Immature natural killer cell (primary cell): ENCODE results near the gene MOSPD3. TPM values are rescaled to one million over a fixed set of nuclear protein-coding genes. Genes with fewer than 3 reads are reported as not detected.
A peak's percentile ranks its signal among the peaks of the same experiment; 100 is the strongest.

Experiments used
- DNase-seq, 3 donors: peaks; one replicate each; pipeline ENCODE4 v3.0.0; 2022; ENCODE audit warnings: mixed read lengths in 1 of 3
- H3K27ac Mint-ChIP-seq, 6 donors: one replicate each; pipeline ENCODE4 v1.8.0; 2020; ENCODE audit warnings: mixed read lengths in 6 of 6, mild to moderate bottlenecking in 5 of 6, inconsistent platforms in 4 of 6, moderate library complexity in 3 of 6
- H3K27me3 Mint-ChIP-seq, 3 donors: one replicate each; pipeline ENCODE4 v1.8.0; 2020 to 2021; ENCODE audit warnings: low read depth in 3 of 3, mild to moderate bottlenecking in 3 of 3, mixed read lengths in 3 of 3, moderate library complexity in 3 of 3, inconsistent platforms in 1 of 3
- H3K36me3 Mint-ChIP-seq, 3 donors: one replicate each; pipeline ENCODE4 v1.8.0; 2020; ENCODE audit warnings: mixed read lengths in 3 of 3, inconsistent platforms in 2 of 3, mild to moderate bottlenecking in 2 of 3
- H3K4me1 Mint-ChIP-seq, 2 donors: one replicate each; pipeline ENCODE4 v1.8.0; 2020; ENCODE audit warnings: inconsistent platforms in 2 of 2, mild to moderate bottlenecking in 2 of 2, mixed read lengths in 2 of 2, moderate library complexity in 1 of 2
- H3K4me3 Mint-ChIP-seq, 5 donors: one replicate each; pipeline ENCODE4 v1.8.0; 2020; ENCODE audit warnings: mild to moderate bottlenecking in 5 of 5, mixed read lengths in 5 of 5, inconsistent platforms in 3 of 5, moderate library complexity in 3 of 5
- H3K9me3 Mint-ChIP-seq, 6 donors: one replicate each; pipeline ENCODE4 v1.8.0; 2020; ENCODE audit warnings: mild to moderate bottlenecking in 6 of 6, mixed read lengths in 6 of 6, inconsistent platforms in 4 of 6, moderate library complexity in 3 of 6
- polyA plus RNA-seq, 3 donors: library from polyadenylated mRNA; unstranded; fragments of 300-500 nt; fragmentation: Illumina TruSeq; gene quantifications; one replicate each; pipeline ENCODE4 v1.2.3, GENCODE V29; 2021

Gene MOSPD3
- polyA plus RNA-seq, 3 donors from 2014 or later = 23.2 to 29.3 (median 27.0) TPM

DNA sequence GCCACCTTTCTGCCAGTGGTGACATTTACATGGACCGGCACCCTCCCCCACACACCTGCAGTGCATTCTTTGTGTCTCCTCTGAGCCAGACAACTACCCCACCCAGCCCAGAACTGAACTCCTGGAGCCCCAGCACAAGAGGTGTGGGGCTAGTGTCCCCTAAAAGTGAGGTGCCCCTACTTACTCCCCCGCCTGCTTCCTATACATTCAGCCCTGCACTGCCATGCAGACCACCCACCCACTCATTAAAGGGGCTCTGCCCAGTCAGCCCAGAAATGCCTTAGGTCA is 40.6 kb upstream of the MOSPD3 start:
- H3K4me1 Mint-ChIP-seq = peaks cover 21 to 33% of the 10 kb centered on the region in 2 donors
- peaks cover 0 to 3% (median 0%) of the 10 kb centered on the region in 3 donors for H3K36me3 Mint-ChIP-seq
- H3K9me3 Mint-ChIP-seq = no peaks in the 10 kb centered on the region
- H3K4me3 Mint-ChIP-seq = peak overlapping the region in 2 of 5 donors; percentile 18 to 30
- H3K27me3 Mint-ChIP-seq = peaks cover 2 to 28% (median 10%) of the 10 kb centered on the region in 3 donors
- H3K27ac Mint-ChIP-seq = peak overlapping the region in 1 of 6 donors; percentile 28
- no peak for DNase-seq

DNA sequence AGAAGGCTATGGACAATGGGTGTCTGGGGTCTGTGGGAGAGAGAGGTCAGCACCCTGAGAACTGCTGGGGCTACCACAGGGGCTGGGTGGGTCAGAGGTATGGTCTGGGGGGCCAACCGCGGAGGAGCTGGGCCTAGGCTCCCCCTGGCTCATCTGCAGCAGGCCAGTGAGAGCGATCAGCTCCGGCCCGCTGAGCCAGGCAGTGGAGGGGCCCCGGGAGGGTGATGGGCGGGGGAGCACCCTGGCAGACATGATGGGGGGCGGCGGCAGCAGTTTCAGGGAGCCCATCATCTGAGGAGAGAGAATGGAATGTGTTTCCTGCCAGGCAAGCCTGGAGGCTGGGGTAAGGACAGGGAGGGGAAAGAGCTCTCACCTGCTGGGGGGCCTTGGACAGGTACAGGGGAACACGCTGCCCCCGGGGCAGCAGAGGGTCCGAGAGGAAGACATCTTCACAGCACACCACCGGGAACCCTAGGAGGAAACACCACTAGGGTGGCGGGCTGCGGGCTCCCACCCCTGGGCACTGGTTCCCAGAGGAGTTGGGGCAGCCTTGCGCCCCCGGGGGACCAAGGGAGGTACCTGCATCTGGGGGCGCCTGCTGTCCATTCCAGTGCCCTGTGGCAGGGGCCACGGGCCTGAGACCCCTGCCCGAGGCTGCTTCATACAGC is 39.9 kb upstream of the MOSPD3 start:
- H3K4me1 Mint-ChIP-seq = peaks cover 20 to 33% of the 10 kb centered on the region in 2 donors
- H3K27ac Mint-ChIP-seq = no peak overlapping the region
- peak overlapping the region in 1 of 5 donors; percentile 18 for H3K4me3 Mint-ChIP-seq
- H3K36me3 Mint-ChIP-seq = peaks cover 0 to 3% (median 0%) of the 10 kb centered on the region in 3 donors
- DNase-seq = no peak
- H3K27me3 Mint-ChIP-seq = peaks cover 2 to 28% (median 10%) of the 10 kb centered on the region in 3 donors
- no peaks in the 10 kb centered on the region for H3K9me3 Mint-ChIP-seq

DNA sequence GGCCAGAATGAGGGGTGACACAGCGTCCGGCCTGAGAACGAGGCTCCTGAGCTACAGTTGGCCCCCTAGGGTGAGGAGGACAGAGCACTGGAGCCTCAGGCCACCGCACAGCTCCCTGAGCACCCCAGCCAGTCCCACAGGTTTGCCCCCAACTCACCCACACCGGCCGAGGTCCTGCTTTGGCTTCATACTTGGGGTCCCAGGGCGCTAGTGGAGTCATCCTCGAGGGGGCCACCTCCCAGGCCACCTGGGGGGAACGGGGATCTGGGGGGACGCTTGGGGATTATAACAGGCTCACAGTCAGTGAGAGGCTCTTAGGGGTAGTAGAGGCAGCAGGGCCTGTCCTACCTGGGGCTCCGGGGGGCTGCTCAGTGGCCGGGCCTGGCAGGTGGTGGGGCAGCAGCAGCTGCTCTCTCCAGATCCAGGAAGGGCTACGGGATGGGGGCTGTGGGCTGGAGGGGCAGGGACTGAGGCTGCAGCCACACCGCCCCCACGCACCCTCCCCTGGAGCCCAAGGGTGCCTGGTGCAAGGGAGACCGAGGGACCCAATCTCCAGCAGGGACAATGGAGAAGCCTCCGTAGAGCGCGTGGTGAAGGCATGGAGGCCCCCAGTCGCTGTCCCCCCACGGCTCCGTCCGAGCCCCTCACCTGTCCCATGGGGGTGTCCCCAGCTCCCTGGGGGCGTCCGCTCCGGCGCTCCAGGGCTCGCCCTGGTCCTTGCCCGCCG is 39.2 kb upstream of the MOSPD3 start:
- Mint-ChIP-seq H3K4me1 (peaks cover 13 to 26% of the 10 kb centered on the region in 2 donors), H3K27ac (no peak overlapping the region), H3K9me3 (no peaks in the 10 kb centered on the region), H3K4me3 (no peak overlapping the region), H3K36me3 (peaks cover 0 to 3% (median 0%) of the 10 kb centered on the region in 3 donors), H3K27me3 (peaks cover 2 to 26% (median 10%) of the 10 kb centered on the region in 3 donors)
- DNase-seq = no peak

DNA sequence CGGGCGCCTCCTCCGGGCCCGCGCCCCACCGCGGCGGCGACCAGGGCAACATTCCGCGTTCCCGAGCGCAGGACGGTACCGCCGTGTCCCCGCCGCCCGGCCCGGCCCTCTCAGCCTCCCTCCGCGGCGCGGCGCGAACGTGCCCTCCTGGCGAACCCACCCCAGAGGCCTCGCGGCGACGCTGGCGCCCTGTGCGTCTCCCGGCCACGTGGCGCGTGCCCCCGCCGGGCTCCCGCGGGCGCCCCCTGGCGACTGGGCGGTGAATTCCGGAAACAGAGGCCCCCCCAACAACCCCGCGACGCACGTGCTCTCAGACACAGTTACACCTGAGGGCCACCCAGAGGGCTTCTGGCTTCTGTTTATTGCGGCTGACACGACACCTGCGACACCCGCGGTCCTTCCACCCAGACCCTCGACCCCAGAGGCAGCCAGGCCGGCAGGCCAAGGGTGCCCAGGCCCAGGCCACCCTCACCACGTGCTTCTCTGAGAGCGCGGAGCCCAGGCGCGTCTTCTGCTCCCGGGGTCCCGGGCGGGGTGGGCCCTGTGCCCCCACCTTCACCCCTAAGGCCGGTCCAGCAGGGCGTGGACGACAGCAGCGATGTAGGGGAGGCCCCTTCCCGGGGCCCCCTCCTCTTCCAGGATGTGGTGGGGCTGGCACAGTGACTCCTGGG is 38.5 kb upstream of the MOSPD3 start, which contains the start of gene SAP25:
TSS of gene SAP25 (minus strand) at position 210 of the 671 bp plus-strand sequence. CDS start at position 52, 158 bp downstream.
- Mint-ChIP-seq H3K4me3 (no peak within 1 kb of the TSS), H3K27me3 (peaks cover 2 to 25% (median 7%) of the 10 kb centered on the region in 3 donors), H3K36me3 (peaks cover 0 to 3% (median 0%) of the 10 kb centered on the region in 3 donors), H3K9me3 (no peaks in the 10 kb centered on the region), H3K27ac (no peak within 1 kb of the TSS), H3K4me1 (peaks cover 8 to 21% of the 10 kb centered on the region in 2 donors)
- no peak for DNase-seq

DNA sequence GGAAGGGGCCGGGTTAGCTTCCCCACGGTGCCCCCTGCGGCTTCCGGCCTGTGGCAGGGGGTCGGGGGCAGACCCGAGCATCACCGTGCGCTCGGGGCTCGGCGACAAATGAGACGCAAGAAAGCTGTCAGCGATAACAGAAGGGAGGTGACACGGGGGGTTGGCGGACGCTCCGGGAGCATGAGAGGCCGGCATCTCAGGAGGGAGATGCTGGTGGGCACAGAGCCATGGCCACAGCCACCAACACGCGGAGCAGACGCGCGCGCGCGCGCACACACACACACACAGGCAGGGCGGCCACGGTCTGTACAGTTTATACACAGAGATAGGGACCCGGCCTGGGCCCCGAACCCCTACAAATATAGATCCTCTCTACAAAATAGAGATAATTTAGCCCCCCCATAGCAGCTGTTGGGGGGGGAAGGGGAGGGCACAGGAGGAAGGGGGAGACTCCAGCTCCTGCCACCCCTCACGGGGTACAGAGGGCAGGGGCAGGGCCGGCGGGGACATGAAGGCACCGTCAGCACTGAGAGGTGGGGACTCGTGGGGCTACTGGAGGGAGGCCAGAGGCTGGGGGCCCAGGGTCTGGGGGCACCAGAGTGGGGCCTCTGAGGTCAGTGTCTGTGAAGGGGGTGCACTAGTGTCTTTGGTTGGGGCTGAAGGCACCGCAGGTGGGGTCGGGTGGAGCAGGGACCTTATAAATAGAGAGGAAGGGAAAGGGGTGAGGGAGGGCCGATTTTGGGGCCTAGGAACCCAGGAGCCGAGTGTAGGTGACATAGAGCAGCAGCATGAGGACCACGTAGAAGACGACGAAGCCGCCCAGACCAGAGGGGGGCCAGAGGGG is 37.8 kb upstream of the MOSPD3 start:
- H3K27ac Mint-ChIP-seq = no peak overlapping the region
- H3K36me3 Mint-ChIP-seq = peaks cover 0 to 3% (median 0%) of the 10 kb centered on the region in 3 donors
- H3K4me3 Mint-ChIP-seq = no peak overlapping the region
- H3K27me3 Mint-ChIP-seq = peaks cover 2 to 21% (median 4%) of the 10 kb centered on the region in 3 donors
- no peaks in the 10 kb centered on the region for H3K9me3 Mint-ChIP-seq
- H3K4me1 Mint-ChIP-seq = peaks cover under 1 to 13% of the 10 kb centered on the region in 2 donors
- no peak for DNase-seq

DNA sequence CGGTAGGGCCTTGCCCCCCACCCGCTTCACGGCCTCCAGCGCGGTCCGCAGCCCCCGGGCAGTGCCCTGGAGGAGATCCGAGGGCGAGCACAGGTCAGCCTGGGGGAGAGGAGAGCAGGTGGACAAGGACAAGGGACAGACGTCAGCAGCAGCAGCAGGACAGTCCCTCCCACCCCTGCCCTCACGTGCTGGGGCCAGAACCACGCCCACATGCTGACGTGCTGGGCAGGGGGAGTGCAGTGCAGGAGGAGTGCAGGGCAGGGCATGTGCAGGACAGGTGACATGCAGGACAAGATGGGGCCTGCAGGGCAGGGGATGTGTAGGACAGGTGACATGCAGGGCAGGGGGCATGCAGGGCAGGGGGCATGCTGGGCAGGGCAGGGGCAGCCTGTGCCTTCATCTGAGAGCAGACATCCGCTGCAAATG is 37.1 kb upstream of the MOSPD3 start:
- Mint-ChIP-seq H3K9me3 (no peaks in the 10 kb centered on the region), H3K4me3 (no peak overlapping the region), H3K4me1 (peaks cover 0 to 12% of the 10 kb centered on the region in 2 donors), H3K27ac (peak overlapping the region in 1 of 6 donors; percentile 69), H3K36me3 (peaks cover 0 to 3% (median 0%) of the 10 kb centered on the region in 3 donors), H3K27me3 (peaks cover 2 to 14% (median 2%) of the 10 kb centered on the region in 3 donors)
- DNase-seq = no peak

DNA sequence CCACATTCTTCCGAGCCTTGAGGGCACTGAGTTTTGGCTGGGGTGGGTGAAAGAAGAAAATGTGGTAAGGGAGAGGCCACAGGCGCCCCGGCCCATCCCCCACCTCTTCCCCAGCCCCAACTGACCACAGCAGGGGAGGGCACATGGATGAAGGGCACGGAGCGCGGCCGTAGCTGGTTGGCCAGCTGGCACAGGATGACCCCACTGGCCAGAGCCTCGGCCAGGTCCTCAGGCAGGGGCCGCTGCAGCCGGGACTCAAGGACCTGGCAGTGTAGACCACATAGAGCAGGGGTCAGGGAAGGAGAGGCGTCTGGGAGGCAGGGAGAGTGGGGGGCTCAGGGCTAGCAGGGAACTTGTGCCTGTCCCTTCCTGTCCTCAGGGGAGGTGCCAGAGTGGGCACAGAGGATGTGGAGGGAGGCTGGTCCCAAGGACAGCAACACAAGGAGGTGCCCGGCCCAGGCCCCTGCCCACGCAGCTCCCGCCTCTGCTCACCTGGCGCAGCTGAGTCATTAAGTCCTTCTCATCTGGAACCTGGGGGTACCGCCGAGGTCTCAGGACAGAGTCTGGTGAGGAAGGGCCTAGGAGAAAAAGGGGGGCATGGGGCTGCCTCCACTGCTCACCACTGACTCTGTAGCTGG is 36.5 kb upstream of the MOSPD3 start:
- no peaks in the 10 kb centered on the region for H3K9me3 Mint-ChIP-seq
- DNase-seq = no peak
- peaks cover 0 to 3% (median 0%) of the 10 kb centered on the region in 3 donors for H3K36me3 Mint-ChIP-seq
- peaks cover 0 to 8% of the 10 kb centered on the region in 2 donors for H3K4me1 Mint-ChIP-seq
- peaks cover 0 to 11% (median 1%) of the 10 kb centered on the region in 3 donors for H3K27me3 Mint-ChIP-seq
- no peak overlapping the region for H3K27ac Mint-ChIP-seq
- H3K4me3 Mint-ChIP-seq = no peak overlapping the region

DNA sequence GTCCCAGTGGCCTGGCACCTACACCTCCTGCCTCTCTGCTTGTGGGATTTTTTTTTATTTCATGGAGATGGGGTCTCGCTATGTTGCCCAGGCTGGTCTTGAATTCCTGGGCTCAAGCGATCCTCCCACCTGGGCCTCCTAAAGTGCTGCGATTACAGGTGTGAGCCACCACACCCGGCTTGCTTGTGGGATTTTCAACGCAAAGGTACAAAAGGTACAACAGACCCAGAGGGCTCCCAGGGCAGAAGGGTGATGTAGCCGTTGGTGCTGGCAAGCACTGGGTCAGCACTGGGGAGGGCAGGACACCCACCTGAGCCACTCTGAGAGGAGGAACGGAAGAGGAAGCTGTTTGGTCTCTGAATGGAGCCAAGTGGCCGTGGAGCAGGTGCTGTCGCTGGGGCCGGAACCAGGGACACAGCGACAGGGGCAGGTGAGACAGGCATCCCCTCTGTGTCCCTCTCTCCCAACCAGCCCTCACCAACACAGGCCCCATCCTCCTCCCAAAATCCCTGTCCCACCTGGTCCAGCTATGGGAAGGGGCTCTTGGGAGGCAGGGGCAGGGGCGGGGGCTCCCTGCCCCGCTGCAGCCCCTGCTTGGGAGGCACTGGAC is 35.9 kb upstream of the MOSPD3 start:
- H3K27me3 Mint-ChIP-seq = peaks cover 0 to 11% (median 1%) of the 10 kb centered on the region in 3 donors
- H3K9me3 Mint-ChIP-seq = no peaks in the 10 kb centered on the region
- DNase-seq = no peak
- no peak overlapping the region for H3K4me3 Mint-ChIP-seq
- peaks cover 0 to 6% of the 10 kb centered on the region in 2 donors for H3K4me1 Mint-ChIP-seq
- H3K27ac Mint-ChIP-seq = no peak overlapping the region
- peaks cover 0 to 3% (median 0%) of the 10 kb centered on the region in 3 donors for H3K36me3 Mint-ChIP-seq

DNA sequence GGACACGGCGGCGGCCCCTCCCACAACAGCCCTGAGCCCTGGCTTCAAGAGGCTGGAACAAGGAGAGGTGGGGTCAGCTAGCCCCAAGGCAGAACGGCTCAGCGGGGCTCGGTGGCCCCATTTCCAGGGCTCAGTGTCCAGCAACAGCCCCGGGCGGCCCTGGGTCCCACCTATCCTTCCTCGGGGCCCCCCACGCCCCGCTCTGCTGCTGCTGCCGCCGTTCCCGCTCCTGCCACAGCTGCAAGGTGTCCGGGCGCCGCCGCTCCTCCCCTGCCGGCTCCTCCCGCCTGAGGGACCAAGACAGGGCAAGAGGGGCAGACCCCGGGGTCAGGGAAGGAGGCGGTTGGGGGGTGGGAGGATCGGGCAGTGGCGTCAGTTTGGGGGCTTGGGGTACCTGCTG is 35.2 kb upstream of the MOSPD3 start:
- DNase-seq = no peak
- no peak overlapping the region for H3K4me3 Mint-ChIP-seq
- H3K27me3 Mint-ChIP-seq = peaks cover 0 to 7% (median 1%) of the 10 kb centered on the region in 3 donors
- no peak overlapping the region for H3K27ac Mint-ChIP-seq
- peaks cover 0 to under 1% of the 10 kb centered on the region in 2 donors for H3K4me1 Mint-ChIP-seq
- no peaks in the 10 kb centered on the region for H3K9me3 Mint-ChIP-seq
- H3K36me3 Mint-ChIP-seq = peaks cover 0 to under 1% (median 0%) of the 10 kb centered on the region in 3 donors

DNA sequence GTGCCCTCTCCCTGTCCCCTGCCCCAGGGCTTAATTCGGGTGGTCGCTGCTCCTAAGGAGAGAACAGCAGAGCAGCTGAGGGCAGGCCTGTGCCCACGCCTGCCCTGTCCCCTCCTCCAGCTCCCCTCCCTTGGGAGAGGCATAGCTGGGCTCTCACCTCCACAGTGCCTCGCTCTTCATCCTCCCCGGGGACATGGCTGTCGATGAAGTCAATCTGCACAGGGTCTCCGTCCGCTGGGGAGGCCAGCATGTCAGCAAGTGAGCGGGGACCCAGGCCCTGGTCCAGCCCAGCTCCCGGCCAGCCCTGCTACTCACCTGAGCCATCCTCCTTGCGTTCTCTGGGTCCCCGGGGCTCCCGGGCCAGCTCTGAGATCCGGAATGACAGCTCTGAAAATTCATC is 34.8 kb upstream of the MOSPD3 start:
- H3K9me3 Mint-ChIP-seq = no peaks in the 10 kb centered on the region
- no peak for DNase-seq
- no peak overlapping the region for H3K27ac Mint-ChIP-seq
- H3K4me3 Mint-ChIP-seq = no peak overlapping the region
- H3K27me3 Mint-ChIP-seq = peaks cover 0 to 8% (median 1%) of the 10 kb centered on the region in 3 donors
- no peaks in the 10 kb centered on the region for H3K36me3 Mint-ChIP-seq
- H3K4me1 Mint-ChIP-seq = peaks cover 4% of the 10 kb centered on the region in 2 donors

DNA sequence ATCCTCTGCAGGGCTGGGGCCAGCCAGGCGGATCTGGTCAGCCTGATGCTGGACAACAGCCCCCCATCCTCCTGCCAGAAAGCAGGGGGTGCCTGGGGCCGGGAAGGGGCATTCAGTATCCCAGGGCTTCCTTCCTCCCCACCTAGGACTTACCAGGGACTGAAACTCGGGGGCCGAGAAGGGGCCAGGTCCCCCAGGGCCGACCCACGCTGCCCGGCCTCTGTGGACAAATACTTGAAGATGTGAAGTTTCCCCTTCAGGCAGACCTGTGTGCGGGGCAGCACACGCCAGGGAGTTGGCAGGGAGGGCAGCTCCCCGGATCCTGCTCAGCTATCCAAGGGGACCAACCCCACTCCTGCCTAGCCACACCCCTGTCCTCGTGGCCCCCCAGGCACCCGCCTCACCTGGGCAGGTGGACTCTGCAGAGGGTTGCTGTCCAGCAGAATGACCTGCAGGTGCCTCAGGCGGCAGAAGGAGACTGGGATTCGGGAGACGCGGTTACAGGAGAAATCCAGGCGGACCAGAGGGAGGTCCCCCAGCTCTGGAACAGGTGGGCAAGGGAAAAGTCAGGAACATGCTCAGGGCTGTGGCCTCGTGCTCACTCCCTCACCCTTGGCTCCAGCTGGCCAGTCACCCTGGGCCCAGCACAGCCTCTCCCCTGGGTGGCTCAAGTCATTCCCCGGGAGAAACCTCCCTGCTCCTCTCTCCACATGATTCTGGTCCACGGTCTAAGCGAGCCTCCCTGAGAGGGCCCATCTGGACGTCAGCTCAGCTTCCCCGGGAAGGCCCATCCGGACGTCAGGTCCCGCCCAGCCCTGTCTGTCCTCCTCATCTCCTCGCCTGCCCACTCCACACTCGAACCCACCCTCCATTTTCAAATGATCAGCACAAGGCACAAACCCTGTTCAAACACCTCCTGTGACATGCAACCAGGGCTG is 33.8 kb upstream of the MOSPD3 start:
- DNase-seq = no peak
- Mint-ChIP-seq H3K27ac (no peak overlapping the region), H3K9me3 (no peaks in the 10 kb centered on the region), H3K4me3 (no peak overlapping the region), H3K36me3 (no peaks in the 10 kb centered on the region), H3K4me1 (peaks cover 14% of the 10 kb centered on the region in 2 donors), H3K27me3 (peaks cover under 1 to 10% (median 3%) of the 10 kb centered on the region in 3 donors)
